ENCODE results near the gene ALS2.

GRCh38 chr2:201761101-201761500 lies 19.6 kb downstream of the ALS2 start:
- no peak for TF ChIP-seq ZBTB33 (IDR thresholded peaks at IDR 0.05; ENCODE audit: extremely low read depth, insufficient replicate concordance, low read length)
- no peak for TF ChIP-seq POLR2AphosphoS5 (IDR thresholded peaks at IDR 0.05; ENCODE audit: low read depth, low read length)
- no peak for TF ChIP-seq CTCF (IDR thresholded peaks at IDR 0.05 in 2 of 3, conservative IDR thresholded peaks at IDR 0.05 in 1 of 3; ENCODE audit: borderline replicate concordance in 1 of 3, insufficient read depth in 1 of 3, low read depth in 2 of 3, low read length in 2 of 3)
- TF ChIP-seq RAD21 (IDR thresholded peaks at IDR 0.05; ENCODE audit: low read depth) = no peak
